Measurements from ENCODE around the gene ZC2HC1B.
"Not testable (repeated sequence)": the region's sequence is repeated elsewhere in the genome, so short reads cannot be mapped to it uniquely, and the experiment has no call there.

ZC2HC1B gene

DNA sequence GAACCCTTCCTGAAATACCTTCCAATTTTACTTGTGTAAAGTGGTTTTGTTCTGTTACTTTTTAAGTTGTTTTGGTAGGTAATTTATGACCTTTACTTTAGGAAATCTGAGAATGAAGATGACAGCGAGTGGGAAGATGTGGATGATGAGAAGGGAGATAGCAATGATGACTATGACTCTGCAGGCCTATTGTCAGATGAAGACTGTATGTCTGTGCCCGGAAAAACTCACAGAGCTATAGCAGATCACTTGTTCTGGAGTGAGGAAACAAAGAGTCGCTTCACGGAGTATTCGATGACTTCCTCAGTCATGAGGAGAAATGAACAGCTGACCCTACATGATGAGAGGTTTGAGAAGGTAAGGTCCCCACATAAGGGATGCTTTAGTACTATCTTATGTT is 6.6 kb upstream of the ZC2HC1B start:
- Mint-ChIP-seq H3K27ac (no peak overlapping the region), H3K36me3 (ENCODE audit: low read depth) (peaks cover 90% of the 10 kb centered on the region), H3K4me3 (no peak overlapping the region), H3K9me3 (peaks cover 38% of the 10 kb centered on the region), H3K27me3 (ENCODE audit: low read depth) (no peaks in the 10 kb centered on the region), H3K4me1 (no peaks in the 10 kb centered on the region)
- TF ChIP-seq, protein P1, sequence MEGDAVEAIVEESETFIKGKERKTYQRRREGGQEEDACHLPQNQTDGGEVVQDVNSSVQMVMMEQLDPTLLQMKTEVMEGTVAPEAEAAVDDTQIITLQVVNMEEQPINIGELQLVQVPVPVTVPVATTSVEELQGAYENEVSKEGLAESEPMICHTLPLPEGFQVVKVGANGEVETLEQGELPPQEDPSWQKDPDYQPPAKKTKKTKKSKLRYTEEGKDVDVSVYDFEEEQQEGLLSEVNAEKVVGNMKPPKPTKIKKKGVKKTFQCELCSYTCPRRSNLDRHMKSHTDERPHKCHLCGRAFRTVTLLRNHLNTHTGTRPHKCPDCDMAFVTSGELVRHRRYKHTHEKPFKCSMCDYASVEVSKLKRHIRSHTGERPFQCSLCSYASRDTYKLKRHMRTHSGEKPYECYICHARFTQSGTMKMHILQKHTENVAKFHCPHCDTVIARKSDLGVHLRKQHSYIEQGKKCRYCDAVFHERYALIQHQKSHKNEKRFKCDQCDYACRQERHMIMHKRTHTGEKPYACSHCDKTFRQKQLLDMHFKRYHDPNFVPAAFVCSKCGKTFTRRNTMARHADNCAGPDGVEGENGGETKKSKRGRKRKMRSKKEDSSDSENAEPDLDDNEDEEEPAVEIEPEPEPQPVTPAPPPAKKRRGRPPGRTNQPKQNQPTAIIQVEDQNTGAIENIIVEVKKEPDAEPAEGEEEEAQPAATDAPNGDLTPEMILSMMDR (IDR thresholded peaks at IDR 0.05; ENCODE audit: unreplicated experiment in 3 of 3) = no peak

DNA sequence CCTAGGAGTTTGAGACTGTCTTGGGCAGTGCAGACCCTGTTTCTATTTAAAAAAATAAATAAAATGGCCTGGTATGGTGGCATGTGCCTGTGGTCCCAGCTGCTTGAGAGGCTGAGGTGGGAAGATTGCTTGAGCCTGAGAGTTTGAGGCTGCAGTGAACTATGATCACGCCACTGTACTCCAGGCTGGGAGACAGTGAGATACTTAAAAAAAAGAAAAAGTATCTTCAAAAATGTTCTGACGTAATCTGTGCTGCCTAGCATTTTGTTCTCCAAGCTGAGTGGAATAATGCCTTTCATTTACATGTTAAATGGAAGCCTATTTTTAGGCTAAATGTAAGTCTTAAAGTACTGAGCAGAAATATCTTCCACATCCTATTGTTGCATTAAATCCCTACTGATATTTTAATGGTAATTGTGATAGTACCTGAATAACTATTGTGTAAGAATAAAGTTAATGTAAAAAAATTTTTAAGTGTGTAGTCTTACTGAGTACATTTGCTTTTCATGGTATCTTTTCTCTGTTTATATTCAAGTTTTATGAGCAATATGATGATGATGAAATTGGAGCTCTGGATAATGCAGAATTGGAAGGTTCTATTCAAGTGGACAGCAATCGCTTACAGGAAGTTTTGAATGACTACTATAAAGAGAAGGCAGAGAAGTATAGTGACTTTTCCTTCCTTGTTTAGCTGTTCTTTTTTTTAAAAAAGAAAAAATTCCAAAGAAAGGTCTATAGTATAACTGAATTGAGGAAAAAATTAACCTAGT is 4.2 kb upstream of the ZC2HC1B start:
- Mint-ChIP-seq H3K9me3 (peaks cover 15% of the 10 kb centered on the region), H3K36me3 (ENCODE audit: low read depth) (peaks cover 83% of the 10 kb centered on the region), H3K4me1 (no peaks in the 10 kb centered on the region), H3K4me3 (no peak overlapping the region), H3K27ac (no peak overlapping the region), H3K27me3 (ENCODE audit: low read depth) (no peaks in the 10 kb centered on the region)
- TF ChIP-seq, protein P1 (IDR thresholded peaks at IDR 0.05; ENCODE audit: unreplicated experiment in 3 of 3) = no peak

DNA sequence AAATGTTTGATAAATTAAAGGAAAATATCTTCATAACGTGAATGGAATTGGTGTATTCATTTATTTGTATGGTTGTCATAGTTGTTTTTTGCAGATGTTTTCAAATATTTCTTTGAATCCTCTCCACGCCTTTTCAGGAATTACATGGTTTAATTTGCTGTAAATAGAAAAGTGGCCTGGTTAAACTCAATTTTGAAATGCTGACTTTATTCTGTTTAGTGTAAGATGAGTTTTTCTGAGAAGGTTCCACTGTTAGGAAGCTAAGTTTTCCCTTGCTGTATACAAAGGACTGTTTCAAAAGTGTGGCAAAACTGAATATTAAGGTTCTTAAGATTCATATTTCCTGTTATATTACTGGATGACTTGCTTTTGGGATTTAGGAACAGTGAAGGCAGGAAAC is 503 bp upstream of the ZC2HC1B start:
- H3K36me3 Mint-ChIP-seq (ENCODE audit: low read depth) = peaks cover 77% of the 10 kb centered on the region

DNA sequence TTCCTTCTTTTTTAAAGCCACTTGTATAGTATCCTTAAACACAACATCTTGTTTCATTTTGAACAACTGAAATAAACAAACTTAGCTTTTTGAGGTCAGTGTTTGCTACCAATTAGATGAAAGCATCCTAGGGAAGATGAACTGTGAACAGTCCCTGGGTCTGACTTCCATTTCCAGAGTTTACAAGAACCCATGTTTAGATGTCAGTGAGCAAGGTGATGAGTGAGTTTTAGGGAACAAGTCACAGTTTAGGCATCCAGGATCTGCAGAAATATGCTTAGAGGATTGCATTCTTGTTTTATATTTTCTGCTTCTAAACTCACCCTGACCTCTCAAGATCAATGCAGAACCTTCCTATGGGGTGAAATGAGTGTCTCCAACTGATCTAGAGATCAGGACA is 3.0 kb downstream of the ZC2HC1B start:
- H3K36me3 Mint-ChIP-seq (ENCODE audit: low read depth) = peaks cover 60% of the 10 kb centered on the region
- no peaks in the 10 kb centered on the region for H3K4me1 Mint-ChIP-seq
- no peak overlapping the region for H3K4me3 Mint-ChIP-seq
- H3K27ac Mint-ChIP-seq = no peak overlapping the region
- no peaks in the 10 kb centered on the region for H3K27me3 Mint-ChIP-seq (ENCODE audit: low read depth)
- H3K9me3 Mint-ChIP-seq = peaks cover 23% of the 10 kb centered on the region
- TF ChIP-seq, protein P1 (IDR thresholded peaks at IDR 0.05; ENCODE audit: unreplicated experiment in 3 of 3) = no peak

More for the DNA sequence above, 503 bp upstream of the ZC2HC1B start:
- Mint-ChIP-seq H3K9me3 (peaks cover 13% of the 10 kb centered on the region), H3K27ac (no peak overlapping the region), H3K27me3 (ENCODE audit: low read depth) (no peaks in the 10 kb centered on the region), H3K4me1 (no peaks in the 10 kb centered on the region), H3K4me3 (no peak overlapping the region)
- TF ChIP-seq, protein P1 (IDR thresholded peaks at IDR 0.05; ENCODE audit: unreplicated experiment in 3 of 3) = no peak

DNA sequence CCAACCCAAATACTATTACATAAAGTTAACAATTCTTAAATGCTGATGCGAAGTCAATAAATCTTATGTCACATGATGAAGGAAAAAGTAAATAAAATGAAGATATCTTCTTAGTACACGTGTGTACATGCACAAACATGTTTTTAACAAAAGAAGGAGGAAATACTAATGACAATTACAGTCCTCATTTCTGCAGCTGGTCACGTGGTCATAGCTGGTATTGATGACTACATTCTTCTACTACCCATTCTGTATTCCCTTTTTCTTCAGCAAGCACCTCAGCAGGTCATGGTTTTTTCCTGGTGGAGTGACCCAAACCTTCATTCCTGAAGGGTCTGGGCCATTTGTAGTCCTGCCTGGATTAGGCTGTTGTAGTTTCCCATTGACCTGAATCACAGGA is 4.5 kb downstream of the ZC2HC1B start:
- not testable (repeated sequence) for H3K27ac Mint-ChIP-seq; H3K4me1 Mint-ChIP-seq; H3K27me3 Mint-ChIP-seq (ENCODE audit: low read depth); H3K4me3 Mint-ChIP-seq
- H3K9me3 Mint-ChIP-seq = peaks cover 25% of the 10 kb centered on the region
- H3K36me3 Mint-ChIP-seq (ENCODE audit: low read depth) = peaks cover 57% of the 10 kb centered on the region

DNA sequence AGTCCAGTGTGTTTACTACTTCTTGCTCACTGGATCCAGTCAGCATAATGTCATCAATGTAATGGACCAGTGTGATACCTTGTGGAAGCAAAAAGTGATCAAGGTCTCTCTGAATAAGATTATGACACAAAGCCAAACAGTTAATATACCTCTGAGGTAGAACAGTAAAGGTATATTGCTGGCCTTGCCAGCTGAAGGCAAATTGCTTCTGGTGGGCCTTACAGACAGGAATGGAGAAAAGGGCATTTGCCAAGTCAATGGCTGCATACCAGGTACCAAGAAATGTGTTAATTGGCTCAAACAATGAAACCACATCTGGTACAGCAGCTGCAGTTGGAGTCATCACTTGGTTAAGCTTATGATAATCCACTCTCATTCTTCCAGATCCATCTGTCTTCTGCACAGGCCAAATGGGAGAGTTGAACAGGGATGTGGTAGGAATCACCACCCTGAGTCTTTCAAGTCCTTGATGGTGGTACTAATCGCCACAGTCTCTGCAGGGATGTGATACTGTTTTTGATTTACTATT is 7.0 kb downstream of the ZC2HC1B start:
- not testable (repeated sequence) for H3K4me1 Mint-ChIP-seq; H3K27ac Mint-ChIP-seq; H3K27me3 Mint-ChIP-seq (ENCODE audit: low read depth); H3K4me3 Mint-ChIP-seq
- Mint-ChIP-seq H3K9me3 (peaks cover 42% of the 10 kb centered on the region), H3K36me3 (ENCODE audit: low read depth) (peaks cover 50% of the 10 kb centered on the region)

DNA sequence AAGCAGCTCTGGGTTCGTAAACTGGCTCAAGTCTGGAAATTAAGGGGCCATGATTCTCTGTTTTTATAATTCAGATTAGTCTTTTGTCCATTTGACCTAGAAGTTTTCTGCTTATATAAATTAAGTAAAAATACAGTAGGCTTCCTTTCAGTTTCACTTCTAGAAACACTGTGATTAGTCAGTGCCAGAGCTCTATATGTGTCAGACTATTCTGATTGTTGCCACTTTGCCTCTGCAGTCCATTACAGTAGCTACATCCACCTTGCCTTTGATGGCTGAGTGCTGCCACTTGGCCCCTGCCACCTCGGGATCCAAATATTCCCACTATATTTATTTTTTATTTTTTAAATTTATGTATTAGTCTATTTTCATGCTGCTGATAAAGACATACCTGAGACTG is 7.9 kb downstream of the ZC2HC1B start:
- TF ChIP-seq, protein P1 (IDR thresholded peaks at IDR 0.05; ENCODE audit: unreplicated experiment in 3 of 3) = no peak
- Mint-ChIP-seq H3K9me3 (peaks cover 46% of the 10 kb centered on the region), H3K4me3 (no peak overlapping the region), H3K27me3 (ENCODE audit: low read depth) (no peaks in the 10 kb centered on the region), H3K36me3 (ENCODE audit: low read depth) (peaks cover 40% of the 10 kb centered on the region), H3K4me1 (no peaks in the 10 kb centered on the region), H3K27ac (no peak overlapping the region)

DNA sequence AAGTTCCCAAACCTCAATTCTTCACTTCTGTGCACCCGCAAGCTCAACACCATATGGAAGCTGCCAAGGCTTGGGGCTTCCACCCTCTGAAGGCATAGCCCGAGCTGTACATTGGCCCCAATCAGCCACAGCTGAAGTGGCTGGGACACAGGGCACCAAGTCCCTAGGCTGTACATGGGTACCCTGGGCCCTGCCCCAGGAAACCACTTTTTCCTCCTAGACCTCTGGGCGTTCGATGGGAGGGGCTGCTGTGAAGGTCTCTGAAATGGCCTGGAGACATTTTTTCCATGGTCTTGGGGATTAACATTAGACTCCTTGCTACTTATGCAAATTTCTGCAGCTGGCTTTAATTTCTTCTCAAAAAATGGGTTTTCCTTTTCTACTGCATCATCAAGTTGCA is 9.3 kb downstream of the ZC2HC1B start:
- not testable (repeated sequence) for H3K4me1 Mint-ChIP-seq; H3K4me3 Mint-ChIP-seq; H3K27me3 Mint-ChIP-seq (ENCODE audit: low read depth); H3K27ac Mint-ChIP-seq
- Mint-ChIP-seq H3K9me3 (peaks cover 51% of the 10 kb centered on the region), H3K36me3 (ENCODE audit: low read depth) (peaks cover 30% of the 10 kb centered on the region)

DNA sequence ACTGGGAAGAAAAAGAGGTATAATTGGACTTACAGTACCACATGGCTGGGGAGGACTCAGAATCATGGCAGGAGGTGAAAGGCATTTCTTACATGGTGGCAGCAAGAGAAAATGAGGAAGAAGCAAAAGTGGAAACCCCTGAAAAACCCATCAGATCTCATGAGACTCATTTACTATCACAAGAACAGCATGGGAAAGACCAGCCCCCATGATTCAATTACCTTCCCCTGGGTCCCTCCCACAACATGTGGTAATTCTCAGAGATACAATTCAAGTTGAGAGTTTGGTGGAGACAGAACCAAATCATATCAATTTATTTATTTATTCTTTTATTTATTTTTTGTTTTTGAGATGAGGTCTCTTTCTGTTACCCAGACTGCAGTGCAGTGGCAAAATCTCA is 10.2 kb downstream of the ZC2HC1B start:
- peaks cover 52% of the 10 kb centered on the region for H3K9me3 Mint-ChIP-seq
- not testable (repeated sequence) for H3K4me1 Mint-ChIP-seq; H3K27ac Mint-ChIP-seq; H3K27me3 Mint-ChIP-seq (ENCODE audit: low read depth); H3K4me3 Mint-ChIP-seq
- H3K36me3 Mint-ChIP-seq (ENCODE audit: low read depth) = peaks cover 23% of the 10 kb centered on the region
